Upper lobe of left lung (tissue), 6 donors: ENCODE data around the gene NIPBL. TPM values are rescaled to one million over a fixed set of nuclear protein-coding genes. Genes with fewer than 3 reads are reported as not detected.
"Not testable (repeated sequence)": the region's sequence is repeated elsewhere in the genome, so short reads cannot be mapped to it uniquely, and the experiment has no call there.

ENCODE experiments used
- ATAC-seq, 2 donors: fragments of 200-7000 bp; cut with Tn5 transposase; one replicate each; pipeline ENCODE4 v1.9.1; 2022; ENCODE audit warnings: mild to moderate bottlenecking in 2 of 2, moderate library complexity in 2 of 2; ENCODE audit not compliant: low FRiP score in 2 of 2
- DNase-seq, 2 donors: peaks; one replicate each; pipeline ENCODE4 v3.0.0-alpha.2; 2019 to 2020
- H3K27ac ChIP-seq, 4 donors: fragments of 200-600 bp; sonication (generic); one replicate each; pipeline ENCODE4 v1.5.1; 2016 to 2019
- H3K27me3 ChIP-seq, 4 donors: fragments of 200-600 bp; sonication (generic); one replicate each; pipeline ENCODE4 v1.5.1; 2017 to 2019
- H3K36me3 ChIP-seq, 4 donors: fragments of 200-600 bp; sonication (generic); one replicate each; pipeline ENCODE4 v1.5.1; 2016 to 2019
- H3K4me1 ChIP-seq, 4 donors: fragments of 200-600 bp; sonication (generic); one replicate each; pipeline ENCODE4 v1.5.1; 2018 to 2019
- H3K4me3 ChIP-seq, 4 donors: fragments of 200-600 bp; sonication (generic); one replicate each; pipeline ENCODE4 v1.5.1; 2017 to 2019; ENCODE audit warnings: mild to moderate bottlenecking in 2 of 4, moderate library complexity in 1 of 4
- H3K9me3 ChIP-seq, 4 donors: fragments of 200-600 bp; sonication (generic); one replicate each; pipeline ENCODE4 v1.5.1; 2018 to 2019
- EP300 ChIP-seq, 4 donors: sonication (generic); formaldehyde crosslinking; IDR thresholded peaks; one replicate each; pipeline ENCODE4 v1.5.1; 2017; ENCODE audit warnings: antibody characterized with exemption in 4 of 4, control low read depth in 2 of 4
- POLR2A ChIP-seq, 4 donors: fragments of 450-650 bp; IDR thresholded peaks; one replicate each; pipeline ENCODE4 v1.5.1; 2016 to 2017; ENCODE audit warnings: antibody characterized with exemption in 4 of 4, mild to moderate bottlenecking in 2 of 4
- POLR2AphosphoS5 ChIP-seq, 2 donors: sonication (generic); formaldehyde crosslinking; IDR thresholded peaks; one replicate each; pipeline ENCODE4 v1.5.1; 2017; ENCODE audit warnings: antibody characterized with exemption in 2 of 2
- WGBS, 2 donors: methylation state at CpG; one replicate each; pipeline ENCODE4 v1.1.5; 2017 to 2018; 5-methylcytosine and 5-hydroxymethylcytosine counted together
- total RNA-seq, 6 donors: library from RNA; depleted of rRNA in 4 of 6; stranded (reverse); fragments of >200 nt in 4 of 6; gene quantifications; one replicate each; pipeline versions ENCODE4 v1.1.0 to v1.2.1, GENCODE V29; 2016 to 2021
- TF ChIP-seq, protein P1 (sequence below), 6 experiments: fragments of 450-650 bp in 4 of 6; fragments of 200-600 bp in 2 of 6; sonication (generic) in 2 of 6; IDR thresholded peaks; one replicate each; pipeline ENCODE4 v1.5.1; 2016 to 2019; ENCODE audit warnings: antibody characterized with exemption in 6 of 6
- donor health status: DM: no; HTN: no; CAD: no; lungs with moderate emphysema.
- donor health status: DM: no; HTN: yes; CAD: no; lungs with severe emphysema.

NIPBL gene
- total RNA-seq, 6 donors from 2014 or later, result 39.2 to 75.2 (median 55.3) TPM

DNA sequence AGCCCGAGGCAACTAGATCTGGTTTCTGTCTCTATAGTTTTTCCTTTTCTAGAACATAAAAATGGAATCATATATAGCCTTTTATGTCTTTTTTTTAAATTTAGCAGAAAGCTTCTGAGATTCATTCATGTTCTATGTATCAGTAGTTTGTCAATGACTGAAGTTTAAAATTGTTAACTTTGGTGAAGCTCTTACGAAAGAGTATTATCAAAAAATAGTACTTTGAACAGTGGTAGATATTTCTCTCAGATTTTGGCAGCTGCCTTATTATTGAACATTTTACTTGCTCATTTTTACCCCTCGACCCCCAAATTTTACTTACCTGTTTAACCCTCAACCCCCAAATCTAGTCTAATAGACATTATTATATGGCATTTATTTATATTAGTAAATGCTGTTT, 10.2 kb downstream of the NIPBL start:
- no peak overlapping the region for H3K4me3 ChIP-seq
- no peaks in the 10 kb centered on the region for H3K27me3 ChIP-seq
- peaks cover 0 to 9% (median 0%) of the 10 kb centered on the region in 4 donors for H3K36me3 ChIP-seq
- H3K9me3 ChIP-seq, result no peaks in the 10 kb centered on the region
- WGBS, 2 donors, result 89 to 90% methylated on average over 3 of the region's 3 CpGs
- no peak for DNase-seq
- no peak for ATAC-seq
- no peak overlapping the region for H3K27ac ChIP-seq
- TF ChIP-seq, protein P1, sequence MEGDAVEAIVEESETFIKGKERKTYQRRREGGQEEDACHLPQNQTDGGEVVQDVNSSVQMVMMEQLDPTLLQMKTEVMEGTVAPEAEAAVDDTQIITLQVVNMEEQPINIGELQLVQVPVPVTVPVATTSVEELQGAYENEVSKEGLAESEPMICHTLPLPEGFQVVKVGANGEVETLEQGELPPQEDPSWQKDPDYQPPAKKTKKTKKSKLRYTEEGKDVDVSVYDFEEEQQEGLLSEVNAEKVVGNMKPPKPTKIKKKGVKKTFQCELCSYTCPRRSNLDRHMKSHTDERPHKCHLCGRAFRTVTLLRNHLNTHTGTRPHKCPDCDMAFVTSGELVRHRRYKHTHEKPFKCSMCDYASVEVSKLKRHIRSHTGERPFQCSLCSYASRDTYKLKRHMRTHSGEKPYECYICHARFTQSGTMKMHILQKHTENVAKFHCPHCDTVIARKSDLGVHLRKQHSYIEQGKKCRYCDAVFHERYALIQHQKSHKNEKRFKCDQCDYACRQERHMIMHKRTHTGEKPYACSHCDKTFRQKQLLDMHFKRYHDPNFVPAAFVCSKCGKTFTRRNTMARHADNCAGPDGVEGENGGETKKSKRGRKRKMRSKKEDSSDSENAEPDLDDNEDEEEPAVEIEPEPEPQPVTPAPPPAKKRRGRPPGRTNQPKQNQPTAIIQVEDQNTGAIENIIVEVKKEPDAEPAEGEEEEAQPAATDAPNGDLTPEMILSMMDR (IDR thresholded peaks at IDR 0.05), result no peak
- TF ChIP-seq POLR2AphosphoS5 (IDR thresholded peaks at IDR 0.05) (no peak), POLR2A (IDR thresholded peaks at IDR 0.05) (no peak), EP300 (IDR thresholded peaks at IDR 0.05) (no peak)
- H3K4me1 ChIP-seq, result peaks cover 17 to 29% (median 23%) of the 10 kb centered on the region in 4 donors

DNA sequence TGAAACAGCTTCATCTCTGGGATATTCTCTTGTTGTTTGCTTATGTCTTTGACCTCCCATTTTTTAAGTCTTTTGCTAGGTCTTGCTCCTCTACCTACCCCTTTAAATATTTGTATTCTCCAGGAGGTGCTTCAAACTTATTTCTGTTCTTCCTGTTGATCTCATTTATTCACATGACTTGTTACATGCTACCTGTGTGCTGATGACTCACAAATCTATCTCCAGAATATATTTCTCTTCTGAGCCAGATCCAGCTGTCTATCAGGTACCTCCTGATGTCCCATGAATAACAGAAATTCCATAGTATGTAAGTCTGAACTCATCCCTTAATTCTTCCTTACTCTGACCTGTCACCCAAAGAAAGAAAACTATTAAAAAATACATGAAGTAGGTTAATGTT, 11.0 kb downstream of the NIPBL start:
- DNase-seq (no peak), ATAC-seq (no peak)
- Histone ChIP-seq H3K27me3 (no peaks in the 10 kb centered on the region), H3K36me3 (peaks cover 0 to 9% (median 0%) of the 10 kb centered on the region in 4 donors), H3K27ac (no peak overlapping the region), H3K9me3 (no peaks in the 10 kb centered on the region), H3K4me1 (peaks cover 10 to 21% (median 17%) of the 10 kb centered on the region in 4 donors), H3K4me3 (no peak overlapping the region)
- no peak for TF ChIP-seq EP300 (IDR thresholded peaks at IDR 0.05)
- TF ChIP-seq, protein P1 (IDR thresholded peaks at IDR 0.05), result no peak
- TF ChIP-seq POLR2AphosphoS5 (IDR thresholded peaks at IDR 0.05), result no peak
- TF ChIP-seq POLR2A (IDR thresholded peaks at IDR 0.05), result no peak

DNA sequence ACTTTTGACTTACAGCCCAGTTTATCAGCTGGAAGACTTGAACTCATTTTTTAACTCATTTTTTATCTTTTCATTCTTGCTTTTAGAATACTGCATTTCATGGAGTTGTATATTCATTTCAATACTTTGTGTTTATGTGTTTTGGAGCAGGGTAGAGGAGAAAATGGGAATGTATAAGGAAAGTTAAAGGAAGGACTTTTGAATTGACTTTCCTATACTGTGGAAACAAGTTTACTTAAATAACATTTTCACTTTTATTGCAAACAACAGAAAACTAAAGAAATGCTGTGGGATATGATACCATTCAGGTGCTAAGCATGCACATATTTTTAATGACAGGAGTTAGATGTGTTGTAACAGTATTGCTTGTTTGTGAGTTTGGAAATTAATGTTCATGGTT, 11.7 kb downstream of the NIPBL start:
- H3K27me3 ChIP-seq, result no peaks in the 10 kb centered on the region
- TF ChIP-seq POLR2A (IDR thresholded peaks at IDR 0.05) (no peak), EP300 (IDR thresholded peaks at IDR 0.05) (no peak), POLR2AphosphoS5 (IDR thresholded peaks at IDR 0.05) (no peak)
- TF ChIP-seq, protein P1 (IDR thresholded peaks at IDR 0.05), result no peak
- no peak overlapping the region for H3K27ac ChIP-seq
- DNase-seq, result no peak
- H3K4me3 ChIP-seq, result no peak overlapping the region
- peaks cover 8 to 20% (median 16%) of the 10 kb centered on the region in 4 donors for H3K4me1 ChIP-seq
- H3K9me3 ChIP-seq, result no peaks in the 10 kb centered on the region
- peaks cover 0 to 9% (median 0%) of the 10 kb centered on the region in 4 donors for H3K36me3 ChIP-seq
- ATAC-seq, result no peak

DNA sequence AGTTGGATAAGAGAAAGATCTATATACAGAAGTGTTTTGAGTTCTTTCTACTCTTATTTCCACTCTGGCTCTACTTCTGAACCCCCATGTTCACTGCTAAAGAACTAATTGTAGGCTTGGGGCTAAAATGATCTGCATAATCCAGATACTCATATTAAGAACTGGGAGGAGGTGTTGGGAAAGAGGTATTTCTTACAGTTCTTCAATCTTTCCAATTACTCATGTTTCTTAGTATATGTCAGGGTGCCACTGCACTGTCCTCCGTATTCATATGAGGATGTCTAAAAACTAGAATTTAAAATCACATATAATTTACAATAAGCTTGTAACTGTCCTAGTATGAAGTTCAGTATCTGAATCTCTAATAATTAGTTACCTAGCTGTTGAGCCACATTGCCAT, 12.7 kb downstream of the NIPBL start:
- 75 to 90% methylated on average over 1 of the region's 1 CpG for WGBS, 2 donors
- H3K36me3 ChIP-seq, result peaks cover 0 to 9% (median 0%) of the 10 kb centered on the region in 4 donors
- no peak for DNase-seq
- no peaks in the 10 kb centered on the region for H3K27me3 ChIP-seq
- no peak for TF ChIP-seq POLR2AphosphoS5 (IDR thresholded peaks at IDR 0.05)
- TF ChIP-seq POLR2A (IDR thresholded peaks at IDR 0.05), result no peak
- TF ChIP-seq EP300 (IDR thresholded peaks at IDR 0.05), result no peak
- TF ChIP-seq, protein P1 (IDR thresholded peaks at IDR 0.05), result no peak
- H3K9me3 ChIP-seq, result no peaks in the 10 kb centered on the region
- H3K4me3 ChIP-seq, result no peak overlapping the region
- H3K4me1 ChIP-seq, result peaks cover 6 to 24% (median 17%) of the 10 kb centered on the region in 4 donors
- H3K27ac ChIP-seq, result no peak overlapping the region
- no peak for ATAC-seq

DNA sequence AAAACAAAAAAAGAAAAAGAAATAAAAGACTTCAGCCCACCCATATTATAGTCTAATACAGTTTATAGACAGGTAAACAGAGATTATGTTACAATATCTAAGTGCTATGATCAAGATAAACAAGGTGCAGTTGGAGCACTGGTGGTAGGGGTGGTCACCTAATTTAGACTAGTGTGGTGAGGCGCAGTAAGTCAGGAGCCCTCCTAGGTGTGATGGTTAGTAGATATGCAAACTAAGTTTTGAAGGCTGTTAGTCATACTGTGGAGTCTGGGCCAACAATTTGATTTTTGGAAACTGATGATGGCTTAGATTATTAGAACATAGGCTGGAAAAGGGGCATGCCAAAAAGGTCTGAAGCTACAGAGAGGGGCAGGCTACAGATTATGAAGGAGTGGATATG, 14.7 kb downstream of the NIPBL start:
- H3K4me1 ChIP-seq, result peaks cover 0 to 24% (median 16%) of the 10 kb centered on the region in 4 donors
- ATAC-seq (no peak), DNase-seq (no peak)
- WGBS, 2 donors, result 100% methylated on average over 1 of the region's 1 CpG
- no peak overlapping the region for H3K4me3 ChIP-seq
- H3K36me3 ChIP-seq, result no peaks in the 10 kb centered on the region
- no peak overlapping the region for H3K27ac ChIP-seq
- H3K9me3 ChIP-seq, result no peaks in the 10 kb centered on the region
- no peak for TF ChIP-seq POLR2A (IDR thresholded peaks at IDR 0.05)
- TF ChIP-seq, protein P1 (IDR thresholded peaks at IDR 0.05), result no peak
- no peak for TF ChIP-seq EP300 (IDR thresholded peaks at IDR 0.05)
- TF ChIP-seq POLR2AphosphoS5 (IDR thresholded peaks at IDR 0.05), result no peak
- no peaks in the 10 kb centered on the region for H3K27me3 ChIP-seq

DNA sequence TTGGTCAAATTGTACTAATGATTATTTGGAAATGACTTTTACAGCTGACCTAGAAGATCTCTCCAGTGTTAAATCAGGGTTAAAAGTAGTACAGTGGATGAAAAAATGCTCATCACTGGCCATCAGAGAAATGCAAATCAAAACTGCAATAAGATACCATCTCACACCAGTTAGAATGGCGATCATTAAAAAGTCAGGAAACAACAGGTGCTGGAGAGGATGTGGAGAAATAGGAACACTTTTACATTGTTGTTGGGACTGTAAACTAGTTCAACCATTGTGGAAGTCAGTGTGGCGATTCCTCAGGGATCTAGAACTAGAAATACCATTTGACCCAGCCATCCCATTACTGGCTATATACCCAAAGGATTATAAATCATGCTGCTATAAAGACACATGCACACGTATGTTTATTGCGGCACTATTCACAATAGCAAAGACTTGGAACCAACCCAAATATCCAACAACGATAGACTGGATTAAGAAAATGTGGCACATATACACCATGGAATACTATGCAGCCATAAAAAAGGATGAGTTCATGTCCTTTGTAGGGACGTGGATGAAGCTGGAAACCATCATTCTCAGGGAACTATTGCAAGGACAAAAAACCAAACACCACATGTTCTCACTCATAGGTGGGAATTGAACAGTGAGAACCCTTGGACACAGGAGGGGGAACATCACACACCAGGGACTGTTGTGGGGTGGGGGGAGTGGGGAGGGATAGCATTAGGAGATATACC, 15.7 kb downstream of the NIPBL start:
- not testable (repeated sequence) for H3K27me3 ChIP-seq, DNase-seq, H3K27ac ChIP-seq, H3K9me3 ChIP-seq, ATAC-seq, H3K36me3 ChIP-seq, H3K4me3 ChIP-seq
- 88 to 100% methylated on average over 3 to 4 of the region's 6 CpGs for WGBS, 2 donors
- peaks cover 0 to 21% (median 14%) of the 10 kb centered on the region in 4 donors for H3K4me1 ChIP-seq
